Measurements from ENCODE around the gene VPS41. TPM values are rescaled to one million over a fixed set of nuclear protein-coding genes. Genes with fewer than 3 reads are reported as not detected.

The VPS41 gene
- total and polyA plus RNA-seq, 2 donors from 2014 or later, result 21.8 to 94.0 TPM

DNA sequence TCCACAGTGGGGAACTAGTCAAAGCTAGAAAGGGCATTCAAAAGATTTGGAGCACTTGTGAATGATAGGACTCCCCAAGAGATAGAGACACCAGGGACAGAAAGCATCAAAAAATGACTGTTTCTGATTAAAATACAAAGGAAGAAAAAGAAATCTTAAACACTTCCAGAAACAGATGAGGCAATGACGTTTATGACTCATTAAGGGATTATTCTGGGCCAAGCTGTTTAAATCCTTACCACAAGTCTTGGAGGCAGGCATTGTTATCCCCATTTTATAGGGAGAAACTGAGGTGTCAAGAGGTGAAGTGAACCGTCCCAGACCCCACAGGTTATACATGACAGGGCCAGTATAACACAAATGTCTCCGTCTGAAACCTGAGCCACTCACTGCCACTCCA lies 209.5 kb downstream of the VPS41 start:
- intact Hi-C loops (cut with DNase I), result no loop called here
- FAIRE-seq (no peak), DNase-seq (no peak)
- H3K9me3 ChIP-seq (ENCODE audit: control insufficient read depth in 2 of 3, insufficient read depth in 1 of 3, low read length in 3 of 3), result no peaks in the 10 kb centered on the region
- H3K36me3 ChIP-seq (ENCODE audit: control insufficient read depth in 2 of 3, insufficient read depth in 3 of 3, low read length in 3 of 3), result no peaks in the 10 kb centered on the region
- no peak overlapping the region for H3K4me3 ChIP-seq (ENCODE audit: low read length in 3 of 3)
- no peak overlapping the region for H3K27ac ChIP-seq (ENCODE audit: low read depth in 2 of 2, low read length in 2 of 2)
- TF ChIP-seq, protein P1, sequence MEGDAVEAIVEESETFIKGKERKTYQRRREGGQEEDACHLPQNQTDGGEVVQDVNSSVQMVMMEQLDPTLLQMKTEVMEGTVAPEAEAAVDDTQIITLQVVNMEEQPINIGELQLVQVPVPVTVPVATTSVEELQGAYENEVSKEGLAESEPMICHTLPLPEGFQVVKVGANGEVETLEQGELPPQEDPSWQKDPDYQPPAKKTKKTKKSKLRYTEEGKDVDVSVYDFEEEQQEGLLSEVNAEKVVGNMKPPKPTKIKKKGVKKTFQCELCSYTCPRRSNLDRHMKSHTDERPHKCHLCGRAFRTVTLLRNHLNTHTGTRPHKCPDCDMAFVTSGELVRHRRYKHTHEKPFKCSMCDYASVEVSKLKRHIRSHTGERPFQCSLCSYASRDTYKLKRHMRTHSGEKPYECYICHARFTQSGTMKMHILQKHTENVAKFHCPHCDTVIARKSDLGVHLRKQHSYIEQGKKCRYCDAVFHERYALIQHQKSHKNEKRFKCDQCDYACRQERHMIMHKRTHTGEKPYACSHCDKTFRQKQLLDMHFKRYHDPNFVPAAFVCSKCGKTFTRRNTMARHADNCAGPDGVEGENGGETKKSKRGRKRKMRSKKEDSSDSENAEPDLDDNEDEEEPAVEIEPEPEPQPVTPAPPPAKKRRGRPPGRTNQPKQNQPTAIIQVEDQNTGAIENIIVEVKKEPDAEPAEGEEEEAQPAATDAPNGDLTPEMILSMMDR (IDR thresholded peaks at IDR 0.05; ENCODE audit: borderline replicate concordance, extremely low read depth, insufficient read depth), result no peak
- no peaks in the 10 kb centered on the region for H3K4me1 ChIP-seq (ENCODE audit: control insufficient read depth in 2 of 3, insufficient read depth in 2 of 3, low read depth in 1 of 3, low read length in 3 of 3)
- no peak overlapping the region for H3K9ac ChIP-seq (ENCODE audit: low read length in 3 of 3)
- H3K27me3 ChIP-seq (ENCODE audit: control insufficient read depth, insufficient read depth, low read length), result no peaks in the 10 kb centered on the region

DNA sequence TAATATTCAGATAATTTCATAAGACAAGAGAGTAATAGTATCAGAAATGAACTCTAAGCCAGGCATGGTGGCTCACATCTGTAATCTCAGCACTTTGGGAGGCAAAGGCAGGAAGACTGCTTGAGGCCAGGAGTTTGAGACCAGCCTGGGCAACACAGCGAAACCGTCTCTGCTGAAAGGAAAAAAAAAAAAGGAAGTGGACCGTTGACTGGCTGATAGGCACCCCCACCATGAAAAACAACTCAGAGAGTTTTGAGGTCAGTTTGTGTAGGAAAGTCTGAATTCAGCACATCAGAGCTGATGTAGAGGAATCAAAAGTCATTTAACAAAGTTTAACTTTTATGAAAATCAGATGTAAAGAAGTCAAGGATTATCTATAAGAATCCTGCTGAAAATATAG lies 214.7 kb downstream of the VPS41 start:
- Histone ChIP-seq H3K9me3 (ENCODE audit: control insufficient read depth in 2 of 3, insufficient read depth in 1 of 3, low read length in 3 of 3) (no peaks in the 10 kb centered on the region), H3K4me3 (ENCODE audit: low read length in 3 of 3) (no peak overlapping the region), H3K36me3 (ENCODE audit: control insufficient read depth in 2 of 3, insufficient read depth in 3 of 3, low read length in 3 of 3) (no peaks in the 10 kb centered on the region), H3K9ac (ENCODE audit: low read length in 3 of 3) (no peak overlapping the region), H3K27ac (ENCODE audit: low read depth in 2 of 2, low read length in 2 of 2) (no peak overlapping the region), H3K4me1 (ENCODE audit: control insufficient read depth in 2 of 3, insufficient read depth in 2 of 3, low read depth in 1 of 3, low read length in 3 of 3) (no peaks in the 10 kb centered on the region), H3K27me3 (ENCODE audit: control insufficient read depth, insufficient read depth, low read length) (no peaks in the 10 kb centered on the region)
- DNase-seq, result no peak
- intact Hi-C loops (cut with DNase I), result no loop called here
- no peak for FAIRE-seq
- TF ChIP-seq, protein P1 (IDR thresholded peaks at IDR 0.05; ENCODE audit: borderline replicate concordance, extremely low read depth, insufficient read depth), result no peak

DNA sequence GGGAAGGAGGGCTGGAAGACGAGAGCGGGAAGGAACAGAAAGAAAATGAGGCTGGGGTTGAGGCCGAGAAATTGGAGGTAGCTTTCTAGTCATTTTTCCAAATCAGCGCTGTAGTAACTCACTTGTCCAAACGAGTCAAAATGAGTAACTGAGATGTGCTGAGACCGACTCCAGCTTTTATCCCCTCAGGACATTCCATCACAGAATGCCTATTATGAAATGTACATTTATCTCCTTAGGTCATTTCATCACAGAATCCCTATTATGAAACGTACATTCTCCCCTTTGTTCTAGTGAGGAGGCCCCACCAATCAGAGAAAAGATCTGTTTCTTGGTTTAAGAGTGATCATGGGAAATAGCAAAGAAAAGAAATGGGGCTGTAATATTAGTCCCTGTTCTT lies 222.1 kb downstream of the VPS41 start:
- Histone ChIP-seq H3K4me1 (ENCODE audit: control insufficient read depth in 2 of 3, insufficient read depth in 2 of 3, low read depth in 1 of 3, low read length in 3 of 3) (no peaks in the 10 kb centered on the region), H3K9me3 (ENCODE audit: control insufficient read depth in 2 of 3, insufficient read depth in 1 of 3, low read length in 3 of 3) (no peaks in the 10 kb centered on the region), H3K9ac (ENCODE audit: low read length in 3 of 3) (no peak overlapping the region), H3K36me3 (ENCODE audit: control insufficient read depth in 2 of 3, insufficient read depth in 3 of 3, low read length in 3 of 3) (no peaks in the 10 kb centered on the region), H3K4me3 (ENCODE audit: low read length in 3 of 3) (no peak overlapping the region), H3K27me3 (ENCODE audit: control insufficient read depth, insufficient read depth, low read length) (no peaks in the 10 kb centered on the region), H3K27ac (ENCODE audit: low read depth in 2 of 2, low read length in 2 of 2) (no peak overlapping the region)
- TF ChIP-seq, protein P1 (IDR thresholded peaks at IDR 0.05; ENCODE audit: borderline replicate concordance, extremely low read depth, insufficient read depth), result no peak
- FAIRE-seq (no peak), DNase-seq (no peak)
- intact Hi-C loops (cut with DNase I), result no loop called here

DNA sequence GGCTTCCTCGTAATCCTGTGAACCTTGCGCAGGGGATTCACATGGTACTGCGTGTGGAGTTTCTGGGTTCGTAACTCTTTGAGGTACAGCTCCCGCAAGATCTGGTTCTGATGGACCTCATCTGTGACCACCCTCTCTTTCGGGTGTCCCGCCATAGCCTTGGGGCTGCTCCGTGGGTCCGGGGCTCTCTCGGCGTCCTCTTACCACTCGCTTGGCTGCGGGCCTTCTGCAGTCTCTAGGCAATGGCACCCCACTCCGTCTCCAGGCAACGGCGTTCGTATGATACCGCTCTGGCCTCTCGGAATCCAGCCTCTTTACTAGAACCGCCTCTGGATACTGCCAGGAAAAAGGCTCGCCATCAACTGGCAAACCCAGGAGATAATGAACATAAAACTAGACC lies 223.1 kb downstream of the VPS41 start:
- H3K9me3 ChIP-seq (ENCODE audit: control insufficient read depth in 2 of 3, insufficient read depth in 1 of 3, low read length in 3 of 3), result no peaks in the 10 kb centered on the region
- H3K27ac ChIP-seq (ENCODE audit: low read depth in 2 of 2, low read length in 2 of 2), result no peak overlapping the region
- H3K27me3 ChIP-seq (ENCODE audit: control insufficient read depth, insufficient read depth, low read length), result no peaks in the 10 kb centered on the region
- TF ChIP-seq, protein P1 (IDR thresholded peaks at IDR 0.05; ENCODE audit: borderline replicate concordance, extremely low read depth, insufficient read depth), result no peak
- no peak overlapping the region for H3K4me3 ChIP-seq (ENCODE audit: low read length in 3 of 3)
- no peak overlapping the region for H3K9ac ChIP-seq (ENCODE audit: low read length in 3 of 3)
- intact Hi-C loops (cut with DNase I), result no loop called here
- FAIRE-seq, result no peak
- no peaks in the 10 kb centered on the region for H3K36me3 ChIP-seq (ENCODE audit: control insufficient read depth in 2 of 3, insufficient read depth in 3 of 3, low read length in 3 of 3)
- H3K4me1 ChIP-seq (ENCODE audit: control insufficient read depth in 2 of 3, insufficient read depth in 2 of 3, low read depth in 1 of 3, low read length in 3 of 3), result no peaks in the 10 kb centered on the region
- no peak for DNase-seq
